Forelimb muscle (tissue), 1 donor: Measurements from ENCODE around the gene TTLL7. TPM values are rescaled to one million over a fixed set of nuclear protein-coding genes. Genes with fewer than 3 reads are reported as not detected.

Experiments
- DNase-seq: peaks from one replicate; pipeline ENCODE4 v3.0.0-alpha.2; 2013; ENCODE audit warnings: low read depth
- polyA plus RNA-seq: library from polyadenylated mRNA; unstranded; fragments of 120-200 nt; gene quantifications from one replicate; pipeline ENCODE4 v1.2.1, GENCODE V29; 2013; ENCODE audit not compliant: insufficient read length

The TTLL7 gene
- polyA plus RNA-seq, 1 donor = 33.0 TPM

DNA sequence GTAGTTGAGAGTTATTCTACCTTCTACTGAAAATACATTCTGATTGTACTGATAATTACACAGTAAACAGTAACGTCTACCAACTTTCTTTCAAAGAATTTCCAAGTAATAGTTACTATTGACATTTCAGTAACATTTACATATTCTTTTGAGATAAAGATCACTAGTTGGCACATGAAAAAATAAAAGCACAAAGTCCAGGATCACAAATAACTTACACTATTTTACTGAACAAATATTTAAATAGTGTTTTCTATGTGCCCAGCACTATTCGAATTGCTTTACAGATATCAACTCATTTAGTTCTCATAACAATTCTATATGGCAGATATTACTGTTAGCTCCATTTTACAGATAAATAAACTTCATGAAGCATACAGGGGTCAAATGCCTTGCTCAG, 126.4 kb downstream of the TTLL7 start:
- DNase-seq = no peak

DNA sequence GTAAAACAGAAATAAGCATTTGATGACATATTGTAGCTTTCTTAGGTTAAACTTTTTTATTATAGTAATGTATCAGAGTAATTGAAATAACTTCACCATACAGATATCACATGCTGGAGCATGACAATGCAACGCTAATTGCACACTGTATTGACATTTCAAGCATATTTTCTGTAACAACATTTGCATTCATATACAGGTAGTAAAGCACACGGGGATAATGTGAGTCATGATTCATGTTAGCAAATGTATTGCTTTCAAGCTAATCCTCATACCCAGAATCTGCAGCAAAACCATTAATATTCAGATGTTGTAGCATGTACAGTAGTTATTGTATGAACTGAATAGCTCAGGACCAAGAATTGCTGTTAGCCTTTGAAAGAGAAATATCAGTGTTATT, 133.9 kb downstream of the TTLL7 start:
- DNase-seq = no peak

DNA sequence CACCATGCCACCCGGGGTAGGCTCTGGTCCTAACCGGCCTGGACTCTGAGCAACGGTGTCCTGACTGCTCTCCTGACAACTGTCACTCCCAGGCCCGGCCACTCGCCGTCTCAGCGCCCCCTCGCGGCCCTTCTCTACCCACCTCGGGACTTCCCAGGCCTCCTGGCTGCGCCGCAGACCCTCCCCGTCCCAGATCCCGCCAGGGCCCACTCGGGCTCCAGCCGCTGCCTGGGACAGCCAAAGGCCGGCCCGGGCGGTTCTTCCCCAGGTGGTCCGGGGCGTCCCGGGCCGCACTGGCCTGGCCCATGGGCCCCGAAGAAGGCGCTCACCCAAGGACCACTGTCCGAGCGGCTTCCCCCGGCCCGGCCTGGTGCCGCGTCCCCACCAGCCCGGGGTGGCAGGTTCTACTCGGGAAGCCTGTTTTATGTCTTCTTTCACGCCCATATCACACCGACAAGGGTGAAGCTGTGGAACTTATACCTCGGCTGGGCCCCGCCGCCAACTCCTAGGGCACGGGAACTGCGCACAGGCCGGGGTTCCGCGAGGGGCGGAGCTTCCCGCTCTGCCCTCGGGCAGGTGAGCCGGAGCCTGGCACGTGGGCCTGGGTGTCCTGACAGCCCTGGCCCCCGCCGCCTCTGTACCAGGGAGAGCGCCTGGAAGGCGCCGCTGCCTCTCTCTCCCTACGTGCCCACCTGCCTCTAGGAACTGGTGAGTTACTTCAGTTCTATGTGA, 138.3 kb downstream of the TTLL7 start:
- DNase-seq = no peak

DNA sequence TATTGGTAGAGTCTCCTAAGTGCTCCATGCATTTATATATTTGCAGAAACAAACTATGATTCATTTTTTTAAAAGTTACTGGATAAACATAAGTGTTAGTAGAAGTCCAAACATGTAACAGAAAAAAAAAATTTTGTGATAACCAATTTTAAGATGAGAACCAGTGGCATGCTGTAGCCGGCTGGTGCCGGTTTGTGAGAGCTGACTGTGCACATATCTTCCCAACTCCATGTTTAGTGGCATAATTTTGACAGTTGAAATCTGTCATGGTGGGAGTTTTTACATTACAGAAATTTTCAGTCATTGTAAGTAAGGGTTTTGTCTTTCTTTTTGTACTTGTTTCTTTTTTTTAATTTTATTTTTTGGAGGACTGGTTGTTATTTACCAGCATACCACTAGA, 141.2 kb downstream of the TTLL7 start:
- no peak for DNase-seq

DNA sequence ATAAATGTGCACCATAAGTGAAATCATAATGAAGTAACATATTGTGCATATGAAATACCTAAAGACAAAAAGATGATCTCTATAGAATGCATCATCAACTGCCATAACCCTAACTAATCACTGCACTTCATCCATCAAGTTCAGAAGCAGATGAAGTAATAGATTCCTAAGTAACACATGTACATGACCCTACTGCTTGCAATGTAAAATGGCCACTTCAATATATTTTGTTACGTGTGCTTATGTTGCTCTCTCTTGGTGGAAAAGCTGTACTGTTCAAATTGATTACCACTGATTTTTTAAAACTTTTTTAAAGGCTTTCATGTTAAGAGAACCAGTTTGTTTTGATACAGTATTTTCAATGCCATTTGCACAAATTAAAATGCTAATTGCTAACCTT, 141.8 kb downstream of the TTLL7 start:
- DNase-seq = no peak

DNA sequence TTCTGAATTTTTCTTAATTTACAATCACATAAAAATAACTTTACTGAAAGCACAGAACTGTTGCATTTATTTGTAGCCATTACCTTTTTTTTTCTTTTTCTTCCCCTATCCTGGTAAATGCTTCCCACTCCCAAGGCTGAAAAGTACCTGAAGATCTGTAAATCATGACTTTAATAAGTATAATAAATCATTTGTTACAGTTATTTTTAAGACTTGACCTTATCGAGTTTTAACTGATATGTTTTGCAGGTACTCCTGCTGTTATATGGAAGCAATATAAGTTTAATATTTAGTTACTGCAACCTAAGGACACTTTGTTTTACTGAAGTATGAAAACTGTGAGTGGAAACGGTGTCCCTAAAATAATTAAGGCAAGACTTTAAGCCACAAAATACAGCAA, 142.6 kb downstream of the TTLL7 start:
- DNase-seq = no peak

DNA sequence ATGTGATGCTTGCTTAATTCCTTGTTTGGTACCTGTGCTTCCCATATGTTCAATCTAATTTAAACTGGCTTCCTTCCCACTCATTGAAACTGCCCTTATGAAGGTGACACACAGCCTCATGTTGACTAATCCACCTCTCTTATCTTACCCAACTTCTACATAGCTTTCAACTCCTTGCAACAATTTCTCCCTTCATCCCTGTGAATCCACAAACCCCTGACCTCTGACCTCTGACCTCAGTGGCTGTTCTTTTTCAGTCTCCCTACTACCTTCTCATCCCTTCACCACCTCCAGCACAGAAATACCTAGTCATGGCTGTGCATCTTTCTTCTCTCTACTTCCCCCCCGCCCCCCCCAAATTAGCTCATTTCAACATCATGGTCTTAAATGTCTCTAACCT, 144.5 kb downstream of the TTLL7 start:
- DNase-seq = no peak

DNA sequence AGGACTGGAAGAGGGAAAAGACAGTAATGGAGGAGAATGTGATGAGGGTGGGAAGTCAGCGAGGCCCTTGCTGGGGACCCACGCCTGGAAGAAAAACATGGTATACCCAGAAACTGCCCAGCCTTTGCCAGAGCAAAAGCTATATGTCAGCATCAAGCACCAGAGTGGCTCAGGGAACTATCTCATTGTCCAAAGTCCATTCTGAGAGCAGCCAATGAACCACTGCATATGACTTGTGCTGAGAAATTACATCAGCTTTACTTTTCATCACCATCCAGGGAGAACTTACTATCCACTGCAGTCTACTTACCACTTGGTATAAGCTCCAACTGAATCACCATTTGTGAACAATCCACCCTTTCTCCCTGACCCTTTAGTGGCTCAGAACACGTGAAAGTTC, 148.1 kb downstream of the TTLL7 start:
- DNase-seq = no peak

DNA sequence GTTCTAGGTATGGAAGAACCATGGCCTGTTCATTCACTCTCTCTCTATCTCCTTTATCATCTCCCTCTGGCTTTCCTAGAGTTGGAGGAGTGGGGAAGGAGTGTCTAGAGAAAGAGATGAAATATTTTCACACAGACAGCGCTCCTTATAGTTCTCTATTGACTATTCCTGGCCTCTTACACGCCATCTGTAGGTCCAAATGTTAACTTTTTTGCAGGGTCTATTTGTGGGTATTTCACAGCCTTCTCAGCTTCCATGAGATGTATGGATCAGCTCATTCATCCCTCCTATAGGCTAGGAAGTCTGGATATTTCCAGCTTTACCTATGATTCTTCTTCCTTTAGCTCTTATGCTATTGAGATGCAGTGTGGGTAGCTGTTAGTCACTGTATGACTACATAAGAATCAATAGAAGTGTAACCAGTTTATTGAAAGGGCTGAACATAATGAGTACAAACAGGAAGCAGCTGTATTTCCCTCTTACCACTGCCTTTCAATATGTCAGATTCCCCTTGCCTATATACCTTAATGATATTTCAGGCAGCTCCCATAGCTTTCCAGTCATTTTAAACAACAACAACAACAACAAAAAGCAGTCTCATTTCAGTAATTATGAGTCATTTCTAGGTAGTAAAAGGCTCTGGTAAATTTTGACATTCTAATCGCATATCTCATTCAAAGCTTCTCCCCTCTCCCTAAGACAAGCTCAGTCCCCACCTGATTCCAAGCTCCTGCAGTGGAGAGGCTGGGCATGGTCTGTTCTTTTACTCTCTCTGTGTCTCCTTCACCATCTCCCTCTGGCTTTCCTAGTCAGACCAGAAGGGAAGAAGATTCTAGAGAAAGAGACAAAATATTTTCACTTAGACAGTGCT, 149.5 kb downstream of the TTLL7 start:
- no peak for DNase-seq

DNA sequence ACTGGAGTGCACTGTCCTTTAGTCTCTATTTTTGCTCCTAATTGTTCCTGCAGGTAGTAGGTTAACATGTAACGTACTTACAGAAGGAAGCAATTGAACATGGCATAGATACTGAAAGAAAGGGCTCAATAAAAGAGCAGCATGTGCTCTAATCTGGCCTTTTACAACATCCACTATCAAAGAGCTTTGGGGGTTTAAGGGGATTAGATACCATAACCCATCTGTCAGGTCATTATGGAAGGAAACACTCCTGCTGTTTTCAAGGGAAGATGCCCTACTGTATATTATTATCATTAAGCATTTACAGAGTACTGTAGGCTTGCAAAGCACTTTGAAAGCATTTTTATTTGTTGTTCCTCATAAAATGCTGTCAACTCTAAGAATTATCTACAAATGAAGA, 152.8 kb downstream of the TTLL7 start:
- DNase-seq = no peak

DNA sequence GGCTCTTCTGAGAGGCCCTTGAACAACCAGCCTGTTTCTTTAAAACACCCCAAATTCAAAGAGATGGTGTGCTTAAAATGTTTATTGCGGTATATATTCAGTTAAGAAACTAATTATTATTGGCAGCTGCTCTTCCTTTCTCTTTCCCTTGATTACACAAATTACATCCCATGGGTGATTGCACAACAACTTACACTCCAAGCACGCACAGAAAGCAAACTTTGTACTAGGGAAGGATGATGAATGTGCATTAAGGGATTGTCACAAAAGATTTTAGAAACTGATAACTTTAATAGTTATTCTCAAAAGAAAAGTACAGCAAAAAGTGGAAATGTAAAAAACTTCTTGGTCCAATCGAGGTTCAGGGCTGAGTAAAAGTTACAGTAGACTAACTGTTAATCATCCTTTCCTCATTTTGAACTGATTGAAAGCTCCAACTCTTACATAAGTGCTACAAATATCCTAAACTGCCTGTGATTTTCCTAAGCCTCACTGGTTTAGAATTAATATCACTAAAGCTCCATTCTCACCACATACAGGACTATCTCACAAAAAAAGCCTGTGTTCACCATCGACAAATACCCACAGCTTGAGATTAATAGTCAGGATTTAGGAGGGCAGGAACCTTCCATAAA, 153.4 kb downstream of the TTLL7 start:
- no peak for DNase-seq

DNA sequence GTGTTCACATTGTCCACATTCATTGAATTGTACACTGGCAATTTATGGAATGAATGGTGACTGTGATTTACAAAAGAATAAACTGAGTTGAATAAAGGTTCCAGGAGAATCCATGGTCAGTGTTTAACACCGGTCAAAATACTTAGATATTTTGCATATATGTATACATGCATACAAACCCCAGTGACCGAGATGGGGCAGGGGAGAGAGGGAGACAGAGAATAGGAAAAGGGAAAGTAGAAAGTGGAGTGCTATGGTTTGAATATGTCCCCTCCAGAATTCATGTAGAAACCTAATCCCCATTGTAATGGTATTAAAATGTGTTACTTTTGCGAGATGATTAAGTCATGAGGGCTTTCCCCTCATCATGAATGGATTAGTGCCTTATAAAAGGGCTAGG, 154.4 kb downstream of the TTLL7 start:
- DNase-seq = no peak

DNA sequence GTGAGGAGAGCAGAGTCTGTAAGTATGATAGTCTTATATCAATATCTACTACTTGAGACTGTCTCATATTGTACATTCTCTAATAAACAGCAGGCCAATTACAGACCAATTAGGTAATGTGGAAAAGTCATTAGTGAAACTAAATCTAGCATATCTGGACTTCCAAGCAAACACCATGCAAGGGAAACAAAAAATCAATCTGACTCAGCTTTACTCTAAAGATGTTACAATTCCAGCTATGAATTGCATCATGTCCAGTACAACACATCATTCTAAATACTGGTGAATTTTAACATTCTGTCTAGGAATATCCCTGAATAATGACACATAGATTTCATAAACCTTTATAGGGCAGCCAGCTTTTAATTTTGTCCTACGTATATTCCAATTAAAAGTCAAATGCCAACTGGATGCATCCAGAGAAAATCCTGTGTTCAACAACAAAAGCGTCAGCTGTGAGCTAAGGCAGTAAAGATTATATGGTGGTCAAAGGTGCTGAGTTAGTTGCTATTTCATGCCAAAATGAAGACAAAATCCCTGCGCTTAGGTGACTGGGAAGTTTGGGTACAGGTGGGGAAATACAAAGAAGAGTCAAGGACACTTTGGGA, 159.3 kb downstream of the TTLL7 start:
- no peak for DNase-seq

DNA sequence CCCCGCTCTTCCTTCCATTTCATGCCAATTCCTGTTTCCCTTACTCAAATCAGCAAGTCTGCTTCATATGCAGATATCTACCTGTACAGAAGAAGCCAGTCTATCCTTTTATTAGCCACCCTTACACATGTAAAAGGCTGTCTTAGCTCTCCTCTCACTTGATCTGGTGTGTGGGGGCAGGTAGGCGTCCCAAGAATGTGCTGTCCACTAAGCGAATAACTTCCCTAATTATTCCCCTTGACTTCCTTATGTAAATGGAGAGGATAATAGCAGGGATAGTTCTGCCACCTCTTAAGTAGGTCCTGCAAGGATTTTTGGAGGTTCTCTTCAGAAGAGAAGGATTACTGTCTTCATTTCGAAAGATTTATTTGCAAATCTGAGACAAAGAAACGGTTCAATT, 160.4 kb downstream of the TTLL7 start:
- no peak for DNase-seq

DNA sequence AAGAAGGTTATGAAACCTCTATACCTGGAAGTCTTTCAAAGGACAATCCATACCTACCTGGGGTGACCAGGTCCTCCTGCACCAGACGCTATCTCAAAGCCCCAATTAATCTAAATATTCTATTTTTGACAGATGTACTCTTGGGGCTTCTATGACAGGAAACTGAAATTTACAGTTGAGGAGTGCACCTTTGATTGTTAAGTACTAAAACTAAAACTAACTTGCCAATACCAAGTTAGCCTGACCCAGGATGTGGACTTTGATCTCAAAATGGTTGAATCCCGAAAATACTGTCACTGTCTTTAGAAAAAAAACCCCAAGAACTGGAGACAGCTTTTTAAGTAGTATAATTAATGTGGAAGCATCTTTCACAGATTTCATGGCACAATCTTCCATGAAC, 162.4 kb downstream of the TTLL7 start:
- DNase-seq = no peak

DNA sequence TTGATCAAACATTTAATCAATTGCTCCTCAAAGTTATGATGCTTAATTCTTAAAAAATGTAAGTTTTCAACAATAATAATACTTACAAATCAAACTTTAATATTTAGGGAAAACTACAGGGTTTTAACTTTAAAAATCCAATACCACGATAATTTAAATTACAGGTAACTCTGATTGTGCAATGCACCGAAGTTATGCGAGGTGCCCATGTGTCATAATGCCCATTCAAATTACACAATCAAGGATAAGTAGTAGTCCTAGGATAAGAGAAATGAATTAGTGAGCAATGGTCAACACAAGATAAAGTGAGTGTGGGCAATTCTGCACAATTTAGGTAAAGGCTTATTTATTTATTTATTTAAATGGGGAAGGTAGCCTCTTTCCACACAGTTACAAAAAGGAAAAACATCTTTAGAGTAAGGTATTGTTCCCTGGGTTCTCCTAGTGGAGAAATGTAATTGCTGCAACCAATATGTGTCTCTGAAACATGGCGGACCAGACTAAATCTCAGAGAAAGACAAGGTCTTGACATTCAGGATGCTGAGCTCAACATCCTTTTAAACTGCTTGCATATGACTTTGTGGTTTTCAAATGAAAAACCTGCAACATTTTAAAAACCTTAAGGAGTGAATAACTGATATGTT, 164.2 kb downstream of the TTLL7 start:
- DNase-seq = no peak

DNA sequence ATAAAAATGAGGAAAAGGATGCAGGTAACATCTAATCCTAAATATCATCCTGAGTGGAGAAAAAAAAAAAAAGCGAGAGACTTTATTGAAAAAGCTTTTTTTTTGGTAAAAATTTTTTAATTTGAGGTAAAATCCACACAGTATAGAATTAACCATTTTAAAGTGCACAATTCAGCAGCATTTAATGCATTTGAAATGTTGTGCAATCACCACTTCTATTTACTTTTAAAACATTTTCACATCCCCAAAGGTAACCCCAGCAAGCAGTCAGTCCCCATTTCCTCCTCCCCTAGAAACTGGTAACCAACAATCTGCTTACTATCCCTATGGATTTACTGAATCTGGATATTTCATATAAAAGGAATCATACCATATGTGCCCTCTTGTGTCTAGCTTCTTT, 166.7 kb downstream of the TTLL7 start:
- no peak for DNase-seq

DNA sequence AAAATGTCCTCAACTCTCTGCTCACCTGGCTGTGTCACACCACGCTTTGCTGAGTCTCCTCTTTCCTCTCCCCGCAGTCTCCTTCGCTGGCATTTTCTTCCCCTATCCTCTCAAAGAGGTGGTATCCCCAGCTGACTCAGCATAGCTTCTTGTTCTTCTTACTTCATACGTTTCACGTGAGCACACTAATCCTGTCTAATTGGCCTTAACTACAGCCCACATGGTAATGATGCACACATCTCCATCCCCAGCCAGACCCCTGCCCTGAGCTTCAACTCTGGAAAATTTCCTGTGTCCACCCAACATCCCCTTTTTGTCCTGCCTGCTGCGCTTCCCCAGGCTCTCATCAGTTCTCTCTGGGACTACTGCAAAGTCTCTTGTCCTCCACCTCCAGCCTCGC, 169.8 kb downstream of the TTLL7 start:
- no peak for DNase-seq

DNA sequence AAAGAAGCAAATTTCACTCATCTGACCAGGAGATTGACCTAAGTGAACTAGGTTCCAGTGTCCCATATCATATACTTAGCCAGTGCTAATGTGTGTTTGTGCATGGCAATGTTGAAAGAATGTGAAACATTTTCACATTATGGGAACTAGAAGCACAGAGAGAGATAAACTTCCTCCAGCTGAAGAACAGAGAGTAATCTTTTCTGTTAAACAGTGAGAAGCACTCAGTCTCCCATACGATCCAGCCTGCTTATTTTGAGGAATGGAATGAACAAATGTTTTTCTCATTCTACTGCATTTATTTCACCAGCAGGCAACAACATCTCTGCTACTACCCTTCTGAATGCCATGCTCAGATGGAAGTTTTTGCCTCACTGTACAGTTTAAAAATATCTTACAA, 170.5 kb downstream of the TTLL7 start:
- DNase-seq = no peak

DNA sequence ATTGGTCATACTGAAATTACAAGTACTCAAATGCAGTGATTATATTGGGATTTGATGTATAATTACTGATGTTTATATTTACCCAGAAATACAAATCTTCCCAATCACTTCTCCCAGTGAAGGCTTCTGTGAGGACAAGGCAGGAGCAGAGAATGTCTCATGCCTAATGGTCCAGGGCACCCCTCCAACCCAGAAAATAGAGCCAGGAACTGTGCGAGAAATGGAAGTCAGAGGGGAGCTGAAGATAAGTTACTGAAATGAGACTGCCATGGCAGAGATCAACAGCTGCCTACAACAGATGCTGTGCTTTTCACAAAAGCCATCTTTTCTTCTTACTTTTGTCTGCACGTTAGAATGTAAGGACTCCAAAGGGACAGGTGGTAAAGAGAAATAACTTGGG, 171.2 kb downstream of the TTLL7 start:
- DNase-seq = no peak

DNA sequence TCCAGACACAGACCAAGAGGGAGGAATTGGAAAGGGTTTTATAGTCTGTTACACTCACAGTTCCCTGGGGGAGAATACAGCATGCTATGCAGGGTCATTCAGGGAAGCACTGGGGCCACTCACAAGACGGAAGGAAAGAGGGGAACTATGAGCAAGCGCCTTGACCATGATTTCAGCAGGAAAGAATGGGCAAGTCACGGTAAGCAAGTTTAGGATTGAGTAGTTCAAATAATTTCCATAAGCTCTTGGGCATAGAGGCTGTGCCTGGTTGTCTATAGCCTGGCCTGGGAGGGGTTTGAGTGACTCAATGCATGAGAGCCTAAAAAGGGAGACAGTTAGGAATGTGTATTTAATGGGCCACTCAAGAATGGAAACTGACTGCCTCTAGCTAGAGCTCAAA, 176.7 kb downstream of the TTLL7 start:
- no peak for DNase-seq

DNA sequence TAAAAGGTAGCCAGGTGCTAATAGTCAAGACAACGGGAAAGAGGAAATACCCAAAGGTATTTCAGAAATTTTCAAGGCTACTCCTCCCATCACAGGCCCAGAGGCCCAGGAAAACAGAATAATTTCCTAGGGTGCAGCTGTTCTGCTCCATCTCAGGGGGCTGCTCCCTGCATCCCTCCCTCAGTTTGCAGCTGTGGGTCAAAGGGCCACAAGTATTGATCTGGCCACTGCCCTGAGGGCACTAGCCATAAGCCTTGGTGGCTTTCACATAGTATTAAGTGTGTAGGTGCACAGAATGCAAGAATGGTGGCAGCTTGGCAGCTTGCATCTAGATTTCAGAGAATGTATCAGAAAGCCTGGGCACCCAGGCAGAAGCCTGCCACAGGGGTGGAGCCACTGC, 179.5 kb downstream of the TTLL7 start:
- no peak for DNase-seq
